Ovary (tissue), 10 donors: ENCODE results near the gene OR4C5. TPM values are rescaled to one million over a fixed set of nuclear protein-coding genes. Genes with fewer than 3 reads are reported as not detected.
"Not testable (repeated sequence)": the region's sequence is repeated elsewhere in the genome, so short reads cannot be mapped to it uniquely, and the experiment has no call there.

Experiments
- DNase-seq, 5 donors: peaks; one replicate each; pipeline ENCODE4 v3.0.0-alpha.2; 2019 to 2020
- H3K27ac ChIP-seq, 2 donors: fragments of 200-600 bp; one replicate each; pipeline versions ENCODE4 v1.5.1 to v1.8.0; 2019 to 2022
- H3K27me3 ChIP-seq: fragments of 200-600 bp; one replicate; pipeline ENCODE4 v1.8.0; 2022
- H3K36me3 ChIP-seq: fragments of 200-600 bp; sonication (generic); one replicate; pipeline ENCODE4 v1.5.1; 2019
- H3K4me1 ChIP-seq: one replicate; pipeline ENCODE4 v1.8.1; 2013; ENCODE audit warnings: mild to moderate bottlenecking, moderate library complexity; ENCODE audit not compliant: insufficient read depth
- H3K4me3 ChIP-seq: fragments of 200-600 bp; sonication (generic); one replicate; pipeline ENCODE4 v1.5.1; 2017
- H3K9me3 ChIP-seq, 2 donors: fragments of 200-600 bp in 1 of 2; sonication (generic) in 1 of 2; one replicate each; pipeline versions ENCODE4 v1.5.1 to v1.8.1; 2013 to 2019; ENCODE audit warnings: mild to moderate bottlenecking in 1 of 2, moderate library complexity in 1 of 2
- EP300 ChIP-seq: sonication (generic); formaldehyde crosslinking; IDR thresholded peaks from one replicate; pipeline ENCODE4 v1.6.1; 2017; ENCODE audit warnings: antibody characterized with exemption
- POLR2A ChIP-seq: fragments of 450-650 bp; IDR thresholded peaks from one replicate; pipeline ENCODE4 v1.6.1; 2017; ENCODE audit warnings: antibody characterized with exemption, mild to moderate bottlenecking, moderate library complexity
- WGBS, 3 donors: extraction: QIAGEN DNeasy Blood & Tissue Kit in 1 of 3; methylation state at CpG; one replicate each; pipeline versions ENCODE4 v1.1.5 to v1.1.7; 2013 to 2017; 5-methylcytosine and 5-hydroxymethylcytosine counted together
- intact Hi-C, 4 donors: fragments of 100-400 bp; cut with DNase I; formaldehyde crosslinking; loops; one replicate each; pipeline versions ENCODE4 v1.11.0 to v1.15.1; 2022 to 2023
- long read RNA-seq, 3 donors: library from polyadenylated mRNA in 2 of 3; unstranded in 2 of 3; transcript quantifications; one replicate each; pipeline ENCODE4 v2.0.0 and lab custom pipeline, GENCODE V29; 2021 to 2026
- polyA plus RNA-seq, 2 donors: library from polyadenylated mRNA; stranded (reverse); fragments of 200-250 nt in 1 of 2; fragments of 350-450 nt in 1 of 2; fragmentation: Illumina TruSeq in 1 of 2; extraction: RNeasy Lipid Tissue Mini Kit (QIAGEN cat#74804) in 1 of 2; gene quantifications; one replicate each; pipeline ENCODE4 v1.2.3, GENCODE V29; 2013 to 2014
- total RNA-seq, 7 donors: library from RNA; depleted of rRNA in 2 of 7; stranded (reverse); fragments of >200 nt in 2 of 7; fragmentation: NEBNext Ultra II Directional in 3 of 7; extraction: Animal tissue kit (Norgen Biotek cat#: 25700) in 3 of 7; gene quantifications; one replicate each; pipeline versions ENCODE4 v1.1.0 to v1.2.4, GENCODE V29; 2016 to 2023
- TF ChIP-seq, protein P1 (sequence below), 3 donors: fragments of 450-650 bp in 2 of 3; fragments of 200-600 bp in 1 of 3; IDR thresholded peaks; one replicate each; pipeline versions ENCODE4 v1.5.1 to v1.8.0; 2016 to 2022; ENCODE audit warnings: antibody characterized with exemption in 3 of 3, mild to moderate bottlenecking in 1 of 3
- donor health status: DM: no; HTN: no; CAD: no; lungs with moderate emphysema.
- donor health status: DM: no; HTN: no; CAD: no.
- donor health status: Bipolar disorder and iron deficiency.
- donor health status: DM: yes; HTN: yes; CAD: no.
- donor health status: DM: no; HTN: no; CAD: no.
- donor health status: DM: yes; HTN: yes; CAD: no.

OR4C5 gene
- total RNA-seq (not detected), polyA plus RNA-seq (not detected)
- long read RNA-seq, donor 1, result 0 reads
- long read RNA-seq, donor 2, result 0 reads
- long read RNA-seq, donor 3, result 0 reads

DNA sequence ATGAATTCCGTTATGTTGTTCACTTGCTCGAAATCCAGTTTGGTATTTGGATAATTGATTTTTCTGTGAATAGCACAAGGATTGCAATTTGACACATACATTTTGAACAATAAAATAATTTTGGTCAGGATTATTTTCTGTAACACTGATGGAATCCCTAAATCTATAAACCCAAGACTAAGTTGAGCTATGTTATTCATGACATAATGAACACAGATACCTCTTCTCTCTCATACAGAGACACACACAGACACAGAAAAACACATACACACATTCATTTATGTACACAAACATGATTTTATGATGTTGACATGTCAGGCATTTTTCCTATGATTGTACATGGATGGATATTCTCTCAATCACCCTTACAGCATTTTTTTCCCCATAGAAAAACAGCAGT is at the start of gene OR4C5:
Gene OR4C5, minus strand, starts transcription at position 101 of the 400 bp plus-strand sequence. Its CDS starts 0 bp downstream, at position 101.
- Histone ChIP-seq H3K4me1 (no peaks in the 10 kb centered on the region), H3K27ac (no peak within 1 kb of the TSS), H3K36me3 (no peaks in the 10 kb centered on the region), H3K27me3 (no peaks in the 10 kb centered on the region), H3K9me3 (no peaks in the 10 kb centered on the region), H3K4me3 (no peak within 1 kb of the TSS)
- DNase-seq, result no peak
- TF ChIP-seq EP300 (no peak), POLR2A (no peak)
- TF ChIP-seq, protein P1, sequence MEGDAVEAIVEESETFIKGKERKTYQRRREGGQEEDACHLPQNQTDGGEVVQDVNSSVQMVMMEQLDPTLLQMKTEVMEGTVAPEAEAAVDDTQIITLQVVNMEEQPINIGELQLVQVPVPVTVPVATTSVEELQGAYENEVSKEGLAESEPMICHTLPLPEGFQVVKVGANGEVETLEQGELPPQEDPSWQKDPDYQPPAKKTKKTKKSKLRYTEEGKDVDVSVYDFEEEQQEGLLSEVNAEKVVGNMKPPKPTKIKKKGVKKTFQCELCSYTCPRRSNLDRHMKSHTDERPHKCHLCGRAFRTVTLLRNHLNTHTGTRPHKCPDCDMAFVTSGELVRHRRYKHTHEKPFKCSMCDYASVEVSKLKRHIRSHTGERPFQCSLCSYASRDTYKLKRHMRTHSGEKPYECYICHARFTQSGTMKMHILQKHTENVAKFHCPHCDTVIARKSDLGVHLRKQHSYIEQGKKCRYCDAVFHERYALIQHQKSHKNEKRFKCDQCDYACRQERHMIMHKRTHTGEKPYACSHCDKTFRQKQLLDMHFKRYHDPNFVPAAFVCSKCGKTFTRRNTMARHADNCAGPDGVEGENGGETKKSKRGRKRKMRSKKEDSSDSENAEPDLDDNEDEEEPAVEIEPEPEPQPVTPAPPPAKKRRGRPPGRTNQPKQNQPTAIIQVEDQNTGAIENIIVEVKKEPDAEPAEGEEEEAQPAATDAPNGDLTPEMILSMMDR (IDR thresholded peaks at IDR 0.05), result no peak
- intact Hi-C loops, result no loop called here
- 69 to 79% (median 71%) methylated on average over 2 of the region's 2 CpGs for WGBS, 3 donors

DNA sequence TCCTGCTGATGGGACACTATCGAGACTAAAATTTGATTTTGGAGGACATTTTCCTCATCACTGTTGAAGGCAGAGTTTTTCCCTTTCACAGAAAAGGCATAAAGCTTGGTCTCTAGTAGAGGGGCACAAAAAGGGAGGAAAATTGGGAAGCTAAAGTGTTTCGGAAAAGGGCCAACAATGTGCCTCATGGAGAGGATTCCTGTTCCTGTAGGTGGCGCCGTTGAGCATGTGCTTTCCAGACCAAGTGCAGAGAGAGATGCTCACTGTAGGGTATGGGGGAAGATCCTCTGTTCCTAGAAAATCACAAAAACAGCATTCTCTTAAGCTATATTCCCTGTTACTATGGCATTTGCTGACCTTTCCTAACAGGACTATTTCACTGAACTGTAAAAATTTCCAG is 18.4 kb upstream of the OR4C5 start:
- peaks cover 0 to 7% of the 10 kb centered on the region in 2 donors for H3K9me3 ChIP-seq
- H3K36me3 ChIP-seq, result no peaks in the 10 kb centered on the region
- DNase-seq, result no peak
- WGBS, 3 donors, result 41 to 56% (median 50%) methylated on average over 4 of the region's 4 CpGs
- no peaks in the 10 kb centered on the region for H3K4me1 ChIP-seq
- H3K27me3 ChIP-seq, result no peaks in the 10 kb centered on the region
- TF ChIP-seq EP300 (no peak), POLR2A (no peak)
- TF ChIP-seq, protein P1 (IDR thresholded peaks at IDR 0.05), result no peak
- no peak overlapping the region for H3K4me3 ChIP-seq
- intact Hi-C loops, result no loop called here
- H3K27ac ChIP-seq, result no peak overlapping the region

DNA sequence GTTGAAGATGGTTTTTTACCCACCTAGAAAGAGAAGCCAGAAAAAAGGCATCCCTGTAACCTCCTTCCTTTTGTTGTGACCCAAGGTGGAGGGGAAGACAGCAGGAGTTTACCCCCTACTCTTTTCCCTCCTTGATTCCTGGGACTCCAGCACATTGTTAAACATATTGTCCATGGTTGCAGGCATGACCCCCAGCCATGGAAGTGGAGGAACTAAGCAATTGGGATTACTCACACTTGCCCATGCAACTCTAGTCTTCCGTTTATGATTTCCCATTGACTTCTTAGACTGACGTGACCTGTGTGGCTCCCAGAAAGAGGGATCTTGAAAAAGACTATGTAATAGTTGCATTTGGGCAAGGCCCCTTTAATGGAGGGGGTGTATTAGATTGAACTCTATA is 17.9 kb upstream of the OR4C5 start:
- 39 to 65% (median 57%) methylated on average over 2 of the region's 2 CpGs for WGBS, 3 donors
- H3K4me3 ChIP-seq, H3K27ac ChIP-seq, intact Hi-C loops, H3K9me3 ChIP-seq, H3K27me3 ChIP-seq, DNase-seq, H3K36me3 ChIP-seq, H3K4me1 ChIP-seq: not testable (repeated sequence)

DNA sequence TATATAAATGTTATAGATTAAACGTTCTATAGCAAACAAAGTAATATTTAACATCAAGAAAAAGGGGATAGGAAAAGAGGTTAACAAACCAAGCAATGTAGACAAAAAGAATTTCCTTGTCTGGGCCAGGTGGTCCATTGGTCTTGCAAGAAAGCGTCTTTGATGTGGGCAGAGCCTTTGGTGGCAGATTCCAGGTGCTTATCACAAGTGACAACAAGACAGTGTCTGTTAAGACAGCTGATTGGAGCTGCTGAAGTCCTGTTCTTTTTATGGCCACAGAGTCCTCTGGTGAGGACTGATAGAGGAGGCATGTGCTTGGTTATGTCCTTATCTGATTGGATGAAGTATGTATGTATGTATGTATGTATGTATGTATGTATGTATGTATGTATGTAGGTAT is 5.0 kb downstream of the OR4C5 start:
- intact Hi-C loops, H3K9me3 ChIP-seq, DNase-seq, H3K27me3 ChIP-seq, H3K36me3 ChIP-seq, H3K4me1 ChIP-seq, H3K27ac ChIP-seq, H3K4me3 ChIP-seq: not testable (repeated sequence)
- 28 to 54% (median 33%) methylated on average over 2 of the region's 2 CpGs for WGBS, 3 donors

DNA sequence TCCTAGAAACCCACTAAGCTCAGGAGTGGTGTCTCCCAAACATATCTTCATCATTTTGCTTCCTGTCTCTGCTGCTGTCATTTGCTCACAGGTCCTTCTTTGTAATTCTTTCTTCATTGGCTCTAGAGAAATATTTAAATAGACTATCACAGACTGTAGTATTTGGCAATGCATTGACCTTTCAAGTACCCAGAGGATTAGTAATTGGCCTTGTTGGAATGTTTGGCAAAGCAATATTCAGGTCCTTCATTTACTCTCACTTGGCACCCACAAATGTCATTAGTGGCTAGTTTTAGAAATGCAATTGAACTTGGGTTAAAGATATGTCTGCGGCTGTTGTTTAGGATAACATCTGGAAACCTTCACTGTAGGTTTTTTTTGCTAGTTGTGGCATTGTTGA is 11.6 kb downstream of the OR4C5 start:
- Histone ChIP-seq H3K9me3 (no peaks in the 10 kb centered on the region), H3K4me1 (no peaks in the 10 kb centered on the region), H3K4me3 (no peak overlapping the region), H3K36me3 (no peaks in the 10 kb centered on the region), H3K27me3 (no peaks in the 10 kb centered on the region), H3K27ac (no peak overlapping the region)
- no peak for DNase-seq
- WGBS, 3 donors, result 84 to 89% (median 89%) methylated on average over 1 of the region's 1 CpG
- TF ChIP-seq EP300, result no peak
- TF ChIP-seq POLR2A, result no peak
- intact Hi-C loops, result loop anchor here in 1 of 4 donors (5.0 kb wide), 1 partner anchor 1673 kb away; no protein-coding TSS in a partner anchor

DNA sequence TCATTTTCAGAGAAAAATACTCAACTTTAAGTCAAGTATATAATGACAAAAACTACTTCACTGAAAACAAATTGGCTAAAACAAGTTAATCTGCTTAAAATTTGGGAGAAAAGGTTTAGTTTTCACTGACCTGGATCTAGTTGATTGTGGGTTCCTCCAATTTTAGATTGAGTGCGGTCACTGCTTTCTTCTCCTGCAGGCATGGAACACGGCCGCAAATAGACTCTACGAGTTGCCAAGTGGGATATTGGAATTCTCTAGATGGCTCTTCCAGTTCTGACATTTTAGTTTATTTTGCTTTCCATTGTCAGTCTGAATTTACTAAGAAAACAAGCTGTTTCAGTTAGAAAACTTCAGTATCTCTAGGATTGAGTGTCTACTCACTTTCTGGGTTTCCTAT is 12.3 kb downstream of the OR4C5 start:
- TF ChIP-seq, protein P1 (IDR thresholded peaks at IDR 0.05), result no peak
- no peak for TF ChIP-seq POLR2A
- no peak for TF ChIP-seq EP300
- Histone ChIP-seq H3K27ac (no peak overlapping the region), H3K27me3 (no peaks in the 10 kb centered on the region), H3K9me3 (no peaks in the 10 kb centered on the region), H3K4me1 (no peaks in the 10 kb centered on the region), H3K4me3 (no peak overlapping the region), H3K36me3 (no peaks in the 10 kb centered on the region)
- intact Hi-C loops, result no loop called here
- 85 to 91% (median 88%) methylated on average over 4 of the region's 4 CpGs for WGBS, 3 donors
- DNase-seq, result no peak

DNA sequence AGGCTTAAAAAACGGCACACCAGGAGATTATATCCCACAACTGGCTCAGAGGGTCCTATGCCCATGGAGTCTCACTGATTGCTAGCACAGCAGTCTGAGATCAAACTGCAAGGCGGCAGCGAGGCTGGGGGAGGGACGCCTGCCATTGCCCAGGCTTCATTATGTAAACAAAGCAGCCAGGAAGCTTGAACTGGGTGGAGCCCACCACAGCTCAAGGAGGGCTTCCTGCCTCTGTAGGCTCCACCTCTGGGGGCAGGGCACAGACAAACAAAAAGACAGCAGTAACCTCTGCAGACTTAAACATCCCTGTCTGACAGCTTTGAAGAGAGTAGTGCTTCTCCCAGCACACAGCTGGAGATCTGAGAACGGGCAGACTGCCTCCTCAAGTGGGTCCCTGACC is 20.0 kb downstream of the OR4C5 start:
- WGBS, 3 donors, result 67 to 83% (median 76%) methylated on average over 5 of the region's 5 CpGs
- H3K27me3 ChIP-seq, H3K27ac ChIP-seq, intact Hi-C loops, H3K36me3 ChIP-seq, DNase-seq, H3K4me3 ChIP-seq, H3K4me1 ChIP-seq, H3K9me3 ChIP-seq: not testable (repeated sequence)

DNA sequence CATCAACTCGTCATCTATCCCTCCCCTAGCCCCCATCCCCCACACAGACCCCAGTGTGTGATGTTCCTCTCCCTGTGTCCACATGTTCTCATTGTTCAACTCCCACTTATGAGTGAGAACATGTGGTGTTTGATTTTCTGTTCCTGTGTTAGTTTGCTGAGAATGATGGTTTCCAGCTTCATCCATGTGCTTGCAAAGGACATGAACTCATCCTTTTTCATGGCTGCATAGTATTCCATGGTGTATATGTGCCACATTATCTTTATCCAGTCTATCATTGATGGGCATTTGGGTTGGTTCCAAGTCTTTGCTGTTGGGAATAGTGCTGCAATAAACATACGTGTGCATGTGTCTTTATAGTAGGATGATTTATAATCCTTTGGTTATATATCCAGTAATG is 23.8 kb downstream of the OR4C5 start:
- H3K27me3 ChIP-seq, DNase-seq, H3K36me3 ChIP-seq, H3K27ac ChIP-seq, intact Hi-C loops, H3K4me3 ChIP-seq, H3K4me1 ChIP-seq, H3K9me3 ChIP-seq: not testable (repeated sequence)
- WGBS, 3 donors, result 46 to 67% (median 61%) methylated on average over 2 of the region's 2 CpGs
